ENCODE data around the gene S100A2. TPM values are rescaled to one million over a fixed set of nuclear protein-coding genes. Genes with fewer than 3 reads are reported as not detected.

Gene S100A2
- total and polyA plus RNA-seq, 2 of the 13 experiments (the other 11 are each of a cell fraction or from before 2014, with no cell fraction given) = 1.2 TPM

GRCh38 chr1:153608742-153609584, 43.3 kb upstream of the S100A2 start (continued):
- no peak for TF ChIP-seq ZBTB40 (IDR thresholded peaks at IDR 0.05)
- TF ChIP-seq ZBTB40 (CRISPR knock-in tag; IDR thresholded peaks at IDR 0.05) = peak; percentile 74; the same call in 1 of the 2 replicates
- TF ChIP-seq KDM1A (CRISPR knock-in tag; IDR thresholded peaks at IDR 0.05) = 0 out of 2 replicates have a peak, but pooled peaks have one; percentile 32
- TF ChIP-seq ZNF224 (CRISPR knock-in tag; IDR thresholded peaks at IDR 0.05) = 0 out of 2 replicates have a peak, but pooled peaks have one; percentile 78
- TF ChIP-seq SPEN (CRISPR knock-in tag; IDR thresholded peaks at IDR 0.05; ENCODE audit: low read depth) = peak; percentile 71
- peak; percentile 52; the same call in 1 of the 2 replicates for TF ChIP-seq HBP1 (CRISPR knock-in tag; IDR thresholded peaks at IDR 0.05; ENCODE audit: low read depth)
- TF ChIP-seq NCOA2 (CRISPR knock-in tag; IDR thresholded peaks at IDR 0.05) = peak; percentile 8; the same call in 1 of the 2 replicates
- TF ChIP-seq ZNF350 (CRISPR knock-in tag; IDR thresholded peaks at IDR 0.05; ENCODE audit: borderline replicate concordance, low read depth) = peak; percentile 36; the same call in 1 of the 2 replicates
- TF ChIP-seq ZNF749 (CRISPR knock-in tag; IDR thresholded peaks at IDR 0.05; ENCODE audit: borderline replicate concordance) = peak; percentile 71; the same call in 1 of the 2 replicates
- peak; percentile 67; the same call in 1 of the 2 replicates for TF ChIP-seq SOX5 (CRISPR knock-in tag; IDR thresholded peaks at IDR 0.05; ENCODE audit: borderline replicate concordance)
- peak; percentile 26; the same call in 1 of the 2 replicates for TF ChIP-seq ZNF746 (CRISPR knock-in tag; IDR thresholded peaks at IDR 0.05)
- peak; percentile 87 for TF ChIP-seq POLR2AphosphoS5 (IDR thresholded peaks at IDR 0.05; ENCODE audit: low read depth, low read length)
- TF ChIP-seq ZBTB20 (CRISPR knock-in tag; IDR thresholded peaks at IDR 0.05; ENCODE audit: borderline replicate concordance, low read depth) = peak; percentile 58; the same call in 1 of the 2 replicates
- no peak for TF ChIP-seq HNRNPK (IDR thresholded peaks at IDR 0.05; ENCODE audit: low read depth, low read length, poor library complexity, severe bottlenecking)
- TF ChIP-seq NRL (CRISPR knock-in tag; IDR thresholded peaks at IDR 0.05; ENCODE audit: borderline replicate concordance) = peak; percentile 71; the same call in 1 of the 2 replicates
- no peak for TF ChIP-seq MEF2D (CRISPR knock-in tag; IDR thresholded peaks at IDR 0.05)
- TF ChIP-seq ZNF333 (CRISPR knock-in tag; IDR thresholded peaks at IDR 0.05; ENCODE audit: borderline replicate concordance) = 0 out of 2 replicates have a peak, but pooled peaks have one; percentile 7
- TF ChIP-seq ZNF414 (CRISPR knock-in tag; IDR thresholded peaks at IDR 0.05) = peak; percentile 46; the same call in 1 of the 2 replicates

Measured in HepG2 (cell line).